ENCODE results near the gene RBP4. TPM values are rescaled to one million over a fixed set of nuclear protein-coding genes. Genes with fewer than 3 reads are reported as not detected.

RBP4 gene
- total and polyA plus RNA-seq, 9 donors = 0.81 to 6.7 (median 4.0) TPM; not detected in 1

DNA sequence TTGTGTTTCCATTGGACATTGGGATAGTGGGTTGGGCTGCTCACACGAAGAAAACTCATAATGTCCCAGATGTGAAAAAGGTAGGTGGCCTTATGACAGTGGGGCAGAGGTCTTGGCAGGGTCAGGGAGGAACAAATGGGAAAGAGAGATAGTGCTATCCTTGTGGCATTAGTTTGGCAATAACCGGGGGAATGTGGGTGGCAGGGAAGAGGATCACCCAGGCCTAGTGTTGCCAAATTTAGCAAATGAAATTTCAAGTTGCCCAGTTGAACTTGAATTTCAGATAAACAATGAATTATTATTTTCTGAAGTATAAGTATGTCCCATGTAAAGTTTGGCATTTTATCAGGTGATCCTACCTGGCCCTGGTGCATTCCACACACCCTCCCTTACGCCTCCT is 12.1 kb upstream of the RBP4 start:
- no peak for DNase-seq
- Histone ChIP-seq H3K4me3 (no peak overlapping the region), H3K9me3 (no peaks in the 10 kb centered on the region), H3K4me1 (ENCODE audit: insufficient read depth) (no peaks in the 10 kb centered on the region), H3K27me3 (no peaks in the 10 kb centered on the region), H3K36me3 (no peaks in the 10 kb centered on the region), H3K27ac (no peak overlapping the region)
- TF ChIP-seq, protein P1, sequence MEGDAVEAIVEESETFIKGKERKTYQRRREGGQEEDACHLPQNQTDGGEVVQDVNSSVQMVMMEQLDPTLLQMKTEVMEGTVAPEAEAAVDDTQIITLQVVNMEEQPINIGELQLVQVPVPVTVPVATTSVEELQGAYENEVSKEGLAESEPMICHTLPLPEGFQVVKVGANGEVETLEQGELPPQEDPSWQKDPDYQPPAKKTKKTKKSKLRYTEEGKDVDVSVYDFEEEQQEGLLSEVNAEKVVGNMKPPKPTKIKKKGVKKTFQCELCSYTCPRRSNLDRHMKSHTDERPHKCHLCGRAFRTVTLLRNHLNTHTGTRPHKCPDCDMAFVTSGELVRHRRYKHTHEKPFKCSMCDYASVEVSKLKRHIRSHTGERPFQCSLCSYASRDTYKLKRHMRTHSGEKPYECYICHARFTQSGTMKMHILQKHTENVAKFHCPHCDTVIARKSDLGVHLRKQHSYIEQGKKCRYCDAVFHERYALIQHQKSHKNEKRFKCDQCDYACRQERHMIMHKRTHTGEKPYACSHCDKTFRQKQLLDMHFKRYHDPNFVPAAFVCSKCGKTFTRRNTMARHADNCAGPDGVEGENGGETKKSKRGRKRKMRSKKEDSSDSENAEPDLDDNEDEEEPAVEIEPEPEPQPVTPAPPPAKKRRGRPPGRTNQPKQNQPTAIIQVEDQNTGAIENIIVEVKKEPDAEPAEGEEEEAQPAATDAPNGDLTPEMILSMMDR (IDR thresholded peaks at IDR 0.05) = no peak
- TF ChIP-seq POLR2A (IDR thresholded peaks at IDR 0.05) = no peak
- no peak for TF ChIP-seq EP300 (IDR thresholded peaks at IDR 0.05)
- 76 to 81% (median 79%) methylated on average over 3 of the region's 3 CpGs for WGBS, 3 donors
- intact Hi-C loops (cut with DNase I) = no loop called here

DNA sequence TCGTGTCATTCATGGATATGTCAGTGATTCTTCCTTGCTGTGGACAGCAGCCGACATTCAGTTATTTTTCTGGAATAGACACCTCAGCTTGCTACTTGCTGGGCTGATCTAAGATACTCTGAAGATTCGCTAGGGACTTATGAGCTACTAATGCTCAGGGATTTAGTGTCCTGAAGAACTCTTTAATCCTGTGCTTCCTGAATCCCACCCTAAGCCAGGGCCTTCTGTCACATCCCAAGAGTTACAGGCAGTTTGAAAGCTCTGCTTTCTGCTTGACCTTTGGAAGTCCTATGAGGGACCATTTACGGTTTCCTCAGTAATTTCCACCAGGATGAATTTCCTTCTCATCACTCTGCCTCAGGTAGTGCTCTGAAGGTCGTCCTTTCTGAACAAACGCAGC is 11.3 kb upstream of the RBP4 start, which contains the start of gene PDE6C:
TSS of gene PDE6C (plus strand) at position 227 of the 400 bp plus-strand sequence. CDS start 189 bp downstream, outside the sequence.
- H3K4me1 ChIP-seq (ENCODE audit: insufficient read depth) = no peaks in the 10 kb centered on the region
- TF ChIP-seq, protein P1 (IDR thresholded peaks at IDR 0.05) = no peak
- TF ChIP-seq EP300 (IDR thresholded peaks at IDR 0.05) (no peak), POLR2A (IDR thresholded peaks at IDR 0.05) (no peak)
- no peaks in the 10 kb centered on the region for H3K36me3 ChIP-seq
- no peak for DNase-seq
- H3K4me3 ChIP-seq = no peak within 1 kb of the TSS
- peaks cover 0 to 3% of the 10 kb centered on the region in 2 donors for H3K9me3 ChIP-seq
- H3K27me3 ChIP-seq = no peaks in the 10 kb centered on the region
- 84 to 87% (median 86%) methylated on average over 6 of the region's 6 CpGs for WGBS, 3 donors
- H3K27ac ChIP-seq = no peak within 1 kb of the TSS
- intact Hi-C loops (cut with DNase I) = no loop called here

DNA sequence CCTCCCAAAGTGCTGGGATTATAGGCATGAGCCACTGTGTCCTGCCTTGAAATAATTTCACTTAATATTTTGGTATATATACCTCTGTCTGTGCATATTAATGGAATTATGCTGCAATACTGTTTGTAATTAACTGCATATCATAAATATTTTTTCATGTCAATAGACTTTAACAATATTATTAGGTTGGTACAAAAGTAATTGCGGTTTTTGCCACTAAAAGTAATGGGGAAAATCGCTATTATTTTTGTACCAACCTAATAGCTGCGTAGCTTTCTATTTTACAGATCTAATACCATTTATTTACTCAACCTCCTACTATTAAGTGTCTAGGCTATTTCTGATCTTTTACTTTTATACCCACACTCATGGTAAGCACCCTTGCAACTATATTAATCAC is 7.4 kb upstream of the RBP4 start:
- intact Hi-C loops (cut with DNase I) = no loop called here
- 73 to 84% (median 76%) methylated on average over 3 of the region's 3 CpGs for WGBS, 3 donors
- no peak for TF ChIP-seq POLR2A (IDR thresholded peaks at IDR 0.05)
- TF ChIP-seq, protein P1 (IDR thresholded peaks at IDR 0.05) = no peak
- TF ChIP-seq EP300 (IDR thresholded peaks at IDR 0.05) = no peak
- H3K4me1 ChIP-seq (ENCODE audit: insufficient read depth) = no peaks in the 10 kb centered on the region
- no peak overlapping the region for H3K4me3 ChIP-seq
- no peaks in the 10 kb centered on the region for H3K36me3 ChIP-seq
- H3K27me3 ChIP-seq = no peaks in the 10 kb centered on the region
- peaks cover 0 to 3% of the 10 kb centered on the region in 2 donors for H3K9me3 ChIP-seq
- no peak overlapping the region for H3K27ac ChIP-seq
- DNase-seq = no peak

DNA sequence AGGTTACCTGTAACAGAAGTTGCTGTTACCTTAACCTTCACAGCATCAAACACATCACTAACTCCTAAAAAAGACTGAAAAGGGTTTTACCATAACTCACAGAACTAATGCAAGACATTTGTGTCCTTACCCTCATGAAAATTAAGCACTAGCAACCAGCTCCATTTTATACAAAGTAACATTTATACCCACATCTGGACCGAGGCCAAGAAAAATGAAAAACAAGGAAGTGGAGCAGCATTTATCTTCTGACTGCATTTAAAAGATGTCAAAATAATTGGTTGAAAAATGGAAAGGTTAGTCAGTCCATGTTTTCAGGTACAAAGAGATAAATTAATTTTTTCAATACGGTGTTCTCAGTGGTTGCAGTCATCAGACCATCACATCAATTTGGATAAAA is 3.1 kb upstream of the RBP4 start:
- intact Hi-C loops (cut with DNase I) = no loop called here
- H3K4me1 ChIP-seq (ENCODE audit: insufficient read depth) = no peaks in the 10 kb centered on the region

More for the DNA sequence above, 3.1 kb upstream of the RBP4 start:
- TF ChIP-seq EP300 (IDR thresholded peaks at IDR 0.05) (no peak), POLR2A (IDR thresholded peaks at IDR 0.05) (no peak)
- TF ChIP-seq, protein P1 (IDR thresholded peaks at IDR 0.05) = no peak
- Histone ChIP-seq H3K36me3 (no peaks in the 10 kb centered on the region), H3K27ac (no peak overlapping the region), H3K4me3 (no peak overlapping the region), H3K27me3 (no peaks in the 10 kb centered on the region), H3K9me3 (peaks cover 0 to 3% of the 10 kb centered on the region in 2 donors)
- WGBS, 3 donors = 28 to 37% (median 29%) methylated on average over 2 of the region's 2 CpGs
- no peak for DNase-seq
